D341Med (cell line): Measurements from ENCODE around the gene TARM1.

Source experiments
- DNase-seq: peaks from one replicate; pipeline ENCODE4 v3.0.0; 2012; ENCODE audit warnings: low spot score

TARM1 gene

GRCh38 chr19:54030895-54031586 is 50.1 kb downstream of the TARM1 start:
- no peak for DNase-seq

- peak; percentile 70 for DNase-seq
Measured at GRCh38 chr19:54029930-54030490, 51.2 kb downstream of the TARM1 start.

- no peak for DNase-seq
Measured at GRCh38 chr19:54029301-54029700, 51.9 kb downstream of the TARM1 start.

GRCh38 chr19:54026656-54027055 is 54.5 kb downstream of the TARM1 start:
- no peak for DNase-seq

GRCh38 chr19:54024660-54025059 is 56.5 kb downstream of the TARM1 start:
- no peak for DNase-seq

- no peak for DNase-seq
Measured at GRCh38 chr19:54023191-54023590, 58.0 kb downstream of the TARM1 start.

GRCh38 chr19:54021932-54022331 is 59.2 kb downstream of the TARM1 start:
- DNase-seq = no peak

- DNase-seq = no peak
Measured at GRCh38 chr19:54021363-54021762, 59.8 kb downstream of the TARM1 start.
